Neural progenitor cell (in vitro differentiated cells): ENCODE results near the gene MGLL. TPM values are rescaled to one million over a fixed set of nuclear protein-coding genes. Genes with fewer than 3 reads are reported as not detected.

Source experiments
- DNase-seq: peaks from one replicate; pipeline ENCODE4 v3.0.0-alpha.2; 2016; ENCODE audit warnings: low spot score
- H2AFZ ChIP-seq: fragments of 200-600 bp; sonication (generic); replicated peaks from 2 replicates; pipeline ENCODE4 v1.6.1; 2016; ENCODE audit warnings: antibody characterized with exemption
- H3F3A ChIP-seq: fragments of 200-600 bp; sonication (generic); 2 replicates; pipeline ENCODE4 v1.6.1; 2016; ENCODE audit warnings: antibody characterized with exemption, low read depth
- H3K27ac ChIP-seq: fragments of 200-600 bp; sonication (generic); 2 replicates; pipeline ENCODE4 v1.5.1; 2016; ENCODE audit warnings: mild to moderate bottlenecking
- H3K27me3 ChIP-seq: fragments of 200-600 bp; sonication (generic); 2 replicates; pipeline ENCODE4 v1.6.1; 2016; ENCODE audit warnings: mild to moderate bottlenecking, moderate library complexity
- H3K36me3 ChIP-seq: fragments of 200-600 bp; sonication (generic); 2 replicates; pipeline ENCODE4 v1.5.1; 2016
- H3K4me1 ChIP-seq: fragments of 200-600 bp; sonication (generic); 2 replicates; pipeline ENCODE4 v1.6.1; 2016; ENCODE audit warnings: mixed run types
- H3K4me2 ChIP-seq: fragments of 200-600 bp; sonication (generic); 2 replicates; pipeline ENCODE4 v1.6.1; 2016
- H3K4me3 ChIP-seq: fragments of 200-600 bp; sonication (generic); 2 replicates; pipeline ENCODE4 v1.5.1; 2016
- H3K79me2 ChIP-seq: fragments of 200-600 bp; sonication (generic); 2 replicates; pipeline ENCODE4 v1.6.1; 2016; ENCODE audit warnings: low read depth
- H3K9ac ChIP-seq: fragments of 200-600 bp; sonication (generic); 2 replicates; pipeline ENCODE4 v1.6.1; 2016
- H3K9me3 ChIP-seq: fragments of 200-600 bp; sonication (generic); 2 replicates; pipeline ENCODE4 v1.5.1; 2016; ENCODE audit warnings: low read depth
- H4K20me1 ChIP-seq: fragments of 200-600 bp; sonication (generic); 2 replicates; pipeline ENCODE4 v1.6.1; 2016; ENCODE audit warnings: low read depth
- H3K27ac Mint-ChIP-seq: 3 replicates; pipeline ENCODE4 v1.8.0; 2021; ENCODE audit warnings: mixed read lengths
- H3K27me3 Mint-ChIP-seq: 2 replicates; pipeline ENCODE4 v1.8.0; 2022; ENCODE audit warnings: low read depth, mild to moderate bottlenecking, inconsistent platforms, moderate library complexity, mixed read lengths; ENCODE audit not compliant: insufficient read depth
- H3K36me3 Mint-ChIP-seq: 3 replicates; pipeline ENCODE4 v1.8.0; 2021; ENCODE audit warnings: mixed read lengths
- H3K4me1 Mint-ChIP-seq: 3 replicates; pipeline ENCODE4 v1.8.0; 2021; ENCODE audit warnings: mixed read lengths
- H3K4me3 Mint-ChIP-seq: 3 replicates; pipeline ENCODE4 v1.8.0; 2021; ENCODE audit warnings: mild to moderate bottlenecking, moderate library complexity, mixed read lengths
- H3K9me3 Mint-ChIP-seq: 3 replicates; pipeline ENCODE4 v1.8.0; 2020; ENCODE audit warnings: mixed read lengths
- CTCF ChIP-seq: fragments of 200-600 bp; sonication (generic); IDR thresholded peaks from 2 replicates; pipeline ENCODE4 v1.5.1; 2017; ENCODE audit warnings: antibody characterized with exemption, mild to moderate bottlenecking
- EZH2 ChIP-seq: fragments of 200-600 bp; sonication (generic); IDR thresholded peaks from 2 replicates; pipeline ENCODE4 v1.6.1; 2017; ENCODE audit warnings: antibody characterized with exemption, mild to moderate bottlenecking, moderate library complexity
- EZH2phosphoT487 ChIP-seq: fragments of 200-600 bp; sonication (generic); IDR thresholded peaks from 2 replicates; pipeline ENCODE4 v1.6.1; 2017; ENCODE audit warnings: antibody characterized with exemption
- total RNA-seq: library from RNA; depleted of rRNA; stranded (reverse); fragments of >200 nt; gene quantifications from 2 replicates; pipeline ENCODE4 v1.2.3, GENCODE V29; 2015; ENCODE audit warnings: low replicate concordance

Gene MGLL
- total RNA-seq, 1 donor from 2014 or later = 0.15 TPM

- no peak overlapping the region for H3K4me3 Mint-ChIP-seq
- no peak overlapping the region for H3K27ac Mint-ChIP-seq
- Histone ChIP-seq H3K9ac (no peak overlapping the region), H3K79me2 (no peaks in the 10 kb centered on the region), H3K36me3 (no peaks in the 10 kb centered on the region), H3F3A (no peaks in the 10 kb centered on the region), H4K20me1 (no peaks in the 10 kb centered on the region), H3K27me3 (no peaks in the 10 kb centered on the region), H3K9me3 (no peaks in the 10 kb centered on the region), H3K27ac (no peak overlapping the region), H3K4me2 (no peak overlapping the region), H3K4me3 (no peak overlapping the region), H2AFZ (no peak overlapping the region), H3K4me1 (no peaks in the 10 kb centered on the region)
- no peaks in the 10 kb centered on the region for H3K36me3 Mint-ChIP-seq
- peaks cover 5% of the 10 kb centered on the region for H3K27me3 Mint-ChIP-seq
- DNase-seq = no peak
- peaks cover 24% of the 10 kb centered on the region for H3K4me1 Mint-ChIP-seq
- H3K9me3 Mint-ChIP-seq = no peaks in the 10 kb centered on the region
- TF ChIP-seq CTCF = no peak
- no peak for TF ChIP-seq EZH2
- no peak for TF ChIP-seq EZH2phosphoT487
Measured at GRCh38 chr3:127794402-127794801, 27.9 kb downstream of the MGLL start.

GRCh38 chr3:127792541-127793292 is 29.6 kb downstream of the MGLL start:
- Histone ChIP-seq H3K4me1 (no peaks in the 10 kb centered on the region), H4K20me1 (no peaks in the 10 kb centered on the region), H3K9me3 (no peaks in the 10 kb centered on the region), H3K9ac (no peak overlapping the region), H3K79me2 (no peaks in the 10 kb centered on the region), H3K4me2 (no peak overlapping the region), H2AFZ (no peak overlapping the region), H3F3A (no peaks in the 10 kb centered on the region), H3K27ac (no peak overlapping the region), H3K4me3 (no peak overlapping the region), H3K36me3 (no peaks in the 10 kb centered on the region), H3K27me3 (no peaks in the 10 kb centered on the region)
- H3K36me3 Mint-ChIP-seq = no peaks in the 10 kb centered on the region
- H3K4me3 Mint-ChIP-seq = no peak overlapping the region
- peaks cover 5% of the 10 kb centered on the region for H3K27me3 Mint-ChIP-seq
- no peak for DNase-seq
- peaks cover 33% of the 10 kb centered on the region for H3K4me1 Mint-ChIP-seq
- H3K9me3 Mint-ChIP-seq = no peaks in the 10 kb centered on the region
- TF ChIP-seq EZH2phosphoT487 (no peak), CTCF (no peak), EZH2 (no peak)
- no peak overlapping the region for H3K27ac Mint-ChIP-seq

DNA sequence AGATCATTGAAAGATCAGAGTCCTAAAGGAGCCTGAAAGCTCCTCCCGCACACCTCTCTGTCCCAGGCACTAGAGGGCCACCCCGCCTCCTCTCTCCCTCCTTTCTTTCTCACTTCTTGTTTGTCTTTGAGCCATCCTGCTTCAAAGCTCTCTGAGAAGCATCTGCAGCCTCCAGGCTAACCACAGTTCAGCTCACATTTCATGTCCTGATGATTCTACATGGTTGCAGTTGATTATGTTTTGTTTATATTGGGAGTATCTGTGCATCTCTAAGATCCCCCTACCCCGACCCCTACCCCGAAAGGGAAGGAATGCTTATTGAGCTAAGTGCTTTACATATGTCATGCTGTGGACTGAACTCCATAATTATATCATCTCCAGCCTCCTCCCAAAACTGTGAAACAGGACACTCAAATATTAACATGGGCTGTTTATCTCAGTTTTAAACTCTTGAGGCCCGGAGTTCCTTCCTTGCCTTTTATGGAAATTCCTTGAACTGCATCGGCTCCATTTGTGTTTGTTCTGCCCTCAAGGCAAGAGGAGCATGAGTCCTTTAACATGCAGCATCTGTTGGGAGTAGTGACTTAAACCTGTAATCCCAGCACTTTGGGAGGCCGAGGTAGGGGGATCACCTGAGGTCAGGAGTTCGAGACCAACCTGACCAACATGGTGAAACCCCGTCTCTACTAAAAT is 30.9 kb downstream of the MGLL start:
- no peak overlapping the region for H3K27ac ChIP-seq

More for the DNA sequence above, 30.9 kb downstream of the MGLL start:
- Histone ChIP-seq H3K79me2 (no peaks in the 10 kb centered on the region), H3K9me3 (no peaks in the 10 kb centered on the region), H3F3A (no peaks in the 10 kb centered on the region), H3K4me1 (peaks cover 4% of the 10 kb centered on the region), H3K4me3 (no peak overlapping the region), H4K20me1 (no peaks in the 10 kb centered on the region), H3K27me3 (no peaks in the 10 kb centered on the region), H2AFZ (peak overlapping the region; percentile 3), H3K36me3 (no peaks in the 10 kb centered on the region), H3K9ac (no peak overlapping the region), H3K4me2 (no peak overlapping the region)
- peak; percentile 52 for DNase-seq
- no peaks in the 10 kb centered on the region for H3K36me3 Mint-ChIP-seq
- H3K4me3 Mint-ChIP-seq = no peak overlapping the region
- peaks cover 5% of the 10 kb centered on the region for H3K27me3 Mint-ChIP-seq
- peaks cover 31% of the 10 kb centered on the region for H3K4me1 Mint-ChIP-seq
- TF ChIP-seq EZH2phosphoT487 (no peak), EZH2 (no peak), CTCF (peak; percentile 41)
- no peaks in the 10 kb centered on the region for H3K9me3 Mint-ChIP-seq
- H3K27ac Mint-ChIP-seq = peak overlapping the region; percentile 35
